ENCODE results near the gene PPP4R2. TPM values are rescaled to one million over a fixed set of nuclear protein-coding genes. Genes with fewer than 3 reads are reported as not detected.

The PPP4R2 gene
- total RNA-seq, 4 donors from 2014 or later, result 38.9 to 62.1 (median 40.8) TPM

GRCh38 chr3:73115806-73116205 lies 119.2 kb downstream of the PPP4R2 start:
- TF ChIP-seq CTCF (IDR thresholded peaks at IDR 0.05; ENCODE audit: low read depth), result no peak

Small RNAs within 50 kb of the gene (small RNA-seq; reads per million reads assigned to genes)
- gene RNU2-64P, result 0.36 reads per million
- gene RNU6-557P, result not detected
- not detected for gene RNU7-19P

Other genes starting within 250 kb of the PPP4R2 start
- 10 to 100 TPM in 2 of 4 donors, 1 to 10 TPM in 2; 7.9 to 15.5 (median 9.8) TPM for gene SHQ1, start 148.4 kb upstream of the PPP4R2 start, total RNA-seq
- gene GXYLT2, start 108.8 kb upstream of the PPP4R2 start, total RNA-seq, result 10 to 100 TPM in 1 of 4 donors, 1 to 10 TPM in 3; 1.5 to 10.2 (median 4.4) TPM
- 1 to 10 TPM; 6.4 to 8.6 (median 7.6) TPM for gene EBLN2, start 64.8 kb downstream of the PPP4R2 start, total RNA-seq